SK-N-SH treated with all-trans-retinoic acid at 6 μM for 48 hours (cell line): Measurements from ENCODE around the gene FPR3.

Experiments
- ATAC-seq: fragments of 200-7000 bp; cut with Tn5 transposase; 3 replicates; pipeline ENCODE4 v1.9.1; 2020; ENCODE audit warnings: mild to moderate bottlenecking, moderate library complexity
- ARNTL ChIP-seq: fragments of 450-650 bp; formaldehyde crosslinking; IDR thresholded peaks from 2 replicates; pipeline ENCODE4 v1.5.0; 2020; ENCODE audit warnings: low read depth, mild to moderate bottlenecking, moderate library complexity, borderline replicate concordance
- BACH2 ChIP-seq: fragments of 250-450 bp; sonication (Bioruptor Pico); IDR thresholded peaks from 2 replicates; pipeline ENCODE4 v1.9.0; 2021; ENCODE audit warnings: mild to moderate bottlenecking, borderline replicate concordance
- CREB5 ChIP-seq: fragments of 250-450 bp; sonication (Bioruptor Pico); IDR thresholded peaks from 2 replicates; pipeline ENCODE4 v1.5.1; 2020; ENCODE audit warnings: low read depth, mild to moderate bottlenecking, moderate library complexity
- CSDC2 ChIP-seq: fragments of 250-450 bp; sonication (Bioruptor Pico); IDR thresholded peaks from 2 replicates; pipeline ENCODE4 v1.5.0; 2020; ENCODE audit warnings: mild to moderate bottlenecking, moderate library complexity
- CSRNP3 ChIP-seq: fragments of 250-450 bp; sonication (Bioruptor Pico); IDR thresholded peaks from 2 replicates; pipeline ENCODE4 v1.5.1; 2021; ENCODE audit warnings: mild to moderate bottlenecking, moderate library complexity
- ESRRG ChIP-seq: fragments of 250-450 bp; sonication (Bioruptor Pico); IDR thresholded peaks from 2 replicates; pipeline ENCODE4 v1.6.1; 2021; ENCODE audit warnings: mild to moderate bottlenecking
- GLIS3 ChIP-seq: fragments of 250-450 bp; sonication (Bioruptor Pico); IDR thresholded peaks from 2 replicates; pipeline ENCODE4 v1.5.0; 2020; ENCODE audit warnings: mild to moderate bottlenecking, moderate library complexity
- ISL1 ChIP-seq: fragments of 250-450 bp; sonication (Bioruptor Pico); IDR thresholded peaks from 2 replicates; pipeline ENCODE4 v2.1.2; 2022; ENCODE audit warnings: mild to moderate bottlenecking, moderate library complexity
- OSR1 ChIP-seq: fragments of 250-450 bp; sonication (Bioruptor Pico); IDR thresholded peaks from 2 replicates; pipeline ENCODE4 v1.8.0; 2022; ENCODE audit warnings: moderate library complexity, mild to moderate bottlenecking, inconsistent platforms
- PATZ1 ChIP-seq: fragments of 250-450 bp; sonication (Bioruptor Pico); IDR thresholded peaks from 2 replicates; pipeline ENCODE4 v1.8.0; 2020; ENCODE audit warnings: mild to moderate bottlenecking, moderate library complexity, borderline replicate concordance
- PPARA ChIP-seq: fragments of 250-450 bp; sonication (Bioruptor Pico); IDR thresholded peaks from 2 replicates; pipeline ENCODE4 v1.5.0; 2020; ENCODE audit warnings: mild to moderate bottlenecking, borderline replicate concordance
- RARB ChIP-seq: fragments of 250-450 bp; sonication (Bioruptor Pico); IDR thresholded peaks from 2 replicates; pipeline ENCODE4 v1.8.0; 2021; ENCODE audit warnings: mild to moderate bottlenecking, moderate library complexity
- SNAI2 ChIP-seq: fragments of 250-450 bp; sonication (Bioruptor Pico); IDR thresholded peaks from 2 replicates; pipeline ENCODE4 v1.5.0; 2020; ENCODE audit warnings: mild to moderate bottlenecking, moderate library complexity
- TCF4 ChIP-seq: fragments of 250-450 bp; sonication (Bioruptor Pico); IDR thresholded peaks from 2 replicates; pipeline ENCODE4 v1.8.0; 2021; ENCODE audit warnings: mild to moderate bottlenecking, moderate library complexity, borderline replicate concordance
- TOX ChIP-seq: fragments of 250-450 bp; sonication (Bioruptor Pico); IDR thresholded peaks from 2 replicates; pipeline ENCODE4 v1.8.0; 2021; ENCODE audit warnings: mild to moderate bottlenecking, moderate library complexity, borderline replicate concordance
- TSHZ2 ChIP-seq: fragments of 250-450 bp; sonication (Bioruptor Pico); IDR thresholded peaks from 2 replicates; pipeline ENCODE4 v1.5.0; 2020; ENCODE audit warnings: mild to moderate bottlenecking, moderate library complexity
- ZC3H10 ChIP-seq: fragments of 250-450 bp; sonication (Bioruptor Pico); IDR thresholded peaks from 2 replicates; pipeline ENCODE4 v1.5.1; 2021; ENCODE audit warnings: mild to moderate bottlenecking, moderate library complexity
- ZFP3 ChIP-seq: fragments of 250-450 bp; sonication (Bioruptor Pico); IDR thresholded peaks from 2 replicates; pipeline ENCODE4 v1.5.0; 2020; ENCODE audit warnings: mild to moderate bottlenecking, moderate library complexity
- ZFP30 ChIP-seq: fragments of 450-650 bp; formaldehyde crosslinking; IDR thresholded peaks from 2 replicates; pipeline ENCODE4 v1.5.0; 2022; ENCODE audit warnings: mild to moderate bottlenecking, moderate library complexity
- ZNF565 ChIP-seq: fragments of 450-650 bp; formaldehyde crosslinking; conservative IDR thresholded peaks from 2 replicates; pipeline ENCODE4 v1.5.0; 2020; ENCODE audit warnings: low read depth, mild to moderate bottlenecking, moderate library complexity
- ZNF70 ChIP-seq: fragments of 450-650 bp; formaldehyde crosslinking; IDR thresholded peaks from 2 replicates; pipeline ENCODE4 v1.5.0; 2020; ENCODE audit warnings: mild to moderate bottlenecking, moderate library complexity
- TF ChIP-seq, protein P1 (sequence below): fragments of 250-450 bp; sonication (Bioruptor Pico); IDR thresholded peaks from 2 replicates; pipeline ENCODE4 v1.8.0; 2021; ENCODE audit warnings: low read depth, mild to moderate bottlenecking, moderate library complexity, borderline replicate concordance

Gene FPR3

GRCh38 chr19:51820011-51820410, 25.1 kb downstream of the FPR3 start:
- TF ChIP-seq TSHZ2 (no peak), ISL1 (CRISPR knock-in tag) (no peak), SNAI2 (CRISPR knock-in tag) (no peak), CSDC2 (CRISPR knock-in tag) (no peak), OSR1 (CRISPR knock-in tag) (no peak), CSRNP3 (CRISPR knock-in tag) (no peak), ZFP30 (CRISPR knock-in tag) (no peak), BACH2 (CRISPR knock-in tag) (no peak), RARB (no peak), PATZ1 (CRISPR knock-in tag) (no peak), ZC3H10 (CRISPR knock-in tag) (no peak), TCF4 (CRISPR knock-in tag) (no peak), GLIS3 (CRISPR knock-in tag) (no peak), ESRRG (CRISPR knock-in tag) (no peak), TOX (CRISPR knock-in tag) (no peak), PPARA (CRISPR knock-in tag) (no peak), CREB5 (no peak), ZNF70 (CRISPR knock-in tag) (no peak), ARNTL (CRISPR knock-in tag) (no peak)
- TF ChIP-seq, protein P1, sequence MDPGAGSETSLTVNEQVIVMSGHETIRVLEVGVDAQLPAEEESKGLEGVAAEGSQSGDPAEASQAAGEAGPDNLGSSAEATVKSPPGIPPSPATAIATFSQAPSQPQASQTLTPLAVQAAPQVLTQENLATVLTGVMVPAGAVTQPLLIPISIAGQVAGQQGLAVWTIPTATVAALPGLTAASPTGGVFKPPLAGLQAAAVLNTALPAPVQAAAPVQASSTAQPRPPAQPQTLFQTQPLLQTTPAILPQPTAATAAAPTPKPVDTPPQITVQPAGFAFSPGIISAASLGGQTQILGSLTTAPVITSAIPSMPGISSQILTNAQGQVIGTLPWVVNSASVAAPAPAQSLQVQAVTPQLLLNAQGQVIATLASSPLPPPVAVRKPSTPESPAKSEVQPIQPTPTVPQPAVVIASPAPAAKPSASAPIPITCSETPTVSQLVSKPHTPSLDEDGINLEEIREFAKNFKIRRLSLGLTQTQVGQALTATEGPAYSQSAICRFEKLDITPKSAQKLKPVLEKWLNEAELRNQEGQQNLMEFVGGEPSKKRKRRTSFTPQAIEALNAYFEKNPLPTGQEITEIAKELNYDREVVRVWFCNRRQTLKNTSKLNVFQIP (CRISPR knock-in tag): no peak
- ATAC-seq: no peak

DNA sequence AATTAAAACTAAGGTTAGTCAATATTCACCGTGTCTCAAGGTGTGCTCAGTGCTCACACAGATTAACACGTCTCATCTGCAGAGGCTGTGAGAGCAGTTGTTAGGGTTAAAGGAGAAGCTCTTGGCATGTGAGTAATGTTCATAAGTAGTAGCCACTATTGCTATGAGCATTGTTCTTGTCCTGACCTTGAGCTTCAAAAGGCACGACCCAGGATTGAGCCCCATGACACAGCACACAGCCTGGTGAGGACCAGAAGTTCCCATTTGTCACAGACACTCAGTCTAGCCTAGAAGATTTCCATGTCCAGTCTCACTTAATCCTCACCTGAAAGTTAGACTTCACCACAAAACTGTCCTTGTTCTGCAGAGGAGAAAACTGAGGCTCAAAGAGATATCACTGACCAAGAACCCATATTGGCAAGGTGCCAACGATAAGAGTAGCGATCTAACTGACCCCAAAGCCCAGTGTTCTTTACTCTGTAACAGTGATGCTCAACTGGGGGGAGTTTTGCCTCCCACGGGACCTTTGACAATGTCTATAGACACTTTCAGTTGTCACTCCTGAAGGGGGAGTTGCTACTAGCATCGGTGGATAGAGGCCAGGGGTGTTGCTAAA, 26.0 kb downstream of the FPR3 start:
- ATAC-seq: no peak
- TF ChIP-seq ISL1 (CRISPR knock-in tag): no peak
- TF ChIP-seq ARNTL (CRISPR knock-in tag): no peak
- no peak for TF ChIP-seq ZNF565
- TF ChIP-seq CSDC2 (CRISPR knock-in tag): no peak
- TF ChIP-seq TOX (CRISPR knock-in tag): no peak
- TF ChIP-seq RARB: no peak
- TF ChIP-seq GLIS3 (CRISPR knock-in tag): no peak
- TF ChIP-seq, protein P1 (CRISPR knock-in tag): no peak
- no peak for TF ChIP-seq ZFP3 (CRISPR knock-in tag)
- no peak for TF ChIP-seq SNAI2 (CRISPR knock-in tag)
